ENCODE results near the gene SLC38A5. TPM values are rescaled to one million over a fixed set of nuclear protein-coding genes. Genes with fewer than 3 reads are reported as not detected.
A peak's percentile ranks its signal among the peaks of the same experiment; 100 is the strongest.

Gene SLC38A5
- total RNA-seq, 6 experiments from 2014 or later: 0.40 to 0.91 (median 0.79) TPM; not detected in 1

- H3K4me1 Mint-ChIP-seq (ENCODE audit: low read depth): peaks cover 46% of the 10 kb centered on the region
- DNase-seq: no peak
- no peak overlapping the region for H3K4me3 Mint-ChIP-seq
- H3K36me3 Mint-ChIP-seq (ENCODE audit: low read depth): peaks cover 5% of the 10 kb centered on the region; the same call in 1 of the 2 replicates
- peaks cover 3% of the 10 kb centered on the region for H3K27me3 Mint-ChIP-seq (ENCODE audit: insufficient read depth)
- H3K9me3 Mint-ChIP-seq: no peaks in the 10 kb centered on the region
- no peak for TF ChIP-seq CTCF (IDR thresholded peaks at IDR 0.05)
- peak overlapping the region; percentile 90 for H3K27ac Mint-ChIP-seq
Measured at GRCh38 chrX:48491809-48492208, 21.7 kb upstream of the SLC38A5 start.

GRCh38 chrX:48490661-48491060 lies 20.6 kb upstream of the SLC38A5 start:
- DNase-seq: peak; percentile 19
- no peak for TF ChIP-seq CTCF (IDR thresholded peaks at IDR 0.05)
- Mint-ChIP-seq H3K36me3 (ENCODE audit: low read depth) (peaks cover 5% of the 10 kb centered on the region; the same call in 1 of the 2 replicates), H3K4me1 (ENCODE audit: low read depth) (peaks cover 40% of the 10 kb centered on the region), H3K27ac (peak overlapping the region; percentile 84), H3K4me3 (no peak overlapping the region; the same call in 1 of the 2 replicates), H3K27me3 (ENCODE audit: insufficient read depth) (peaks cover 2% of the 10 kb centered on the region), H3K9me3 (no peaks in the 10 kb centered on the region)

- H3K27ac Mint-ChIP-seq: no peak overlapping the region
- no peaks in the 10 kb centered on the region for H3K9me3 Mint-ChIP-seq
- H3K27me3 Mint-ChIP-seq (ENCODE audit: insufficient read depth): peaks cover 2% of the 10 kb centered on the region
- DNase-seq: no peak
- H3K4me3 Mint-ChIP-seq: no peak overlapping the region
- H3K4me1 Mint-ChIP-seq (ENCODE audit: low read depth): peaks cover 37% of the 10 kb centered on the region
- peaks cover 5% of the 10 kb centered on the region; the same call in 1 of the 2 replicates for H3K36me3 Mint-ChIP-seq (ENCODE audit: low read depth)
- TF ChIP-seq CTCF (IDR thresholded peaks at IDR 0.05): no peak
Measured at GRCh38 chrX:48489892-48490291, 19.8 kb upstream of the SLC38A5 start.

GRCh38 chrX:48489296-48489695 lies 19.2 kb upstream of the SLC38A5 start:
- peaks cover 37% of the 10 kb centered on the region for H3K4me1 Mint-ChIP-seq (ENCODE audit: low read depth)
- H3K4me3 Mint-ChIP-seq: no peak overlapping the region
- no peak for DNase-seq
- no peaks in the 10 kb centered on the region for H3K9me3 Mint-ChIP-seq
- H3K36me3 Mint-ChIP-seq (ENCODE audit: low read depth): peaks cover 5% of the 10 kb centered on the region; the same call in 1 of the 2 replicates
- H3K27me3 Mint-ChIP-seq (ENCODE audit: insufficient read depth): peaks cover 2% of the 10 kb centered on the region
- H3K27ac Mint-ChIP-seq: no peak overlapping the region
- TF ChIP-seq CTCF (IDR thresholded peaks at IDR 0.05): no peak

- H3K36me3 Mint-ChIP-seq (ENCODE audit: low read depth): peaks cover 5% of the 10 kb centered on the region; the same call in 1 of the 2 replicates
- H3K27me3 Mint-ChIP-seq (ENCODE audit: insufficient read depth): peaks cover 2% of the 10 kb centered on the region
- no peak overlapping the region for H3K4me3 Mint-ChIP-seq
- DNase-seq: no peak
- H3K4me1 Mint-ChIP-seq (ENCODE audit: low read depth): peaks cover 37% of the 10 kb centered on the region
- no peak for TF ChIP-seq CTCF (IDR thresholded peaks at IDR 0.05)
- H3K27ac Mint-ChIP-seq: peak overlapping the region; percentile 93
- H3K9me3 Mint-ChIP-seq: no peaks in the 10 kb centered on the region
Measured at GRCh38 chrX:48488034-48488433, 18.0 kb upstream of the SLC38A5 start.
